SU-DHL-6 (cell line): Measurements from ENCODE around the gene HOXA10.

Experiments used
- EZH2phosphoT487 ChIP-seq: fragments of 200-600 bp; sonication (generic), shearing (Covaris generic); conservative IDR thresholded peaks from 2 replicates; pipeline ENCODE4 v1.6.1; 2018; ENCODE audit warnings: mild to moderate bottlenecking, antibody characterized with exemption, low read length, moderate library complexity, mixed read lengths
- TF ChIP-seq, protein P1 (sequence below): fragments of 200-600 bp; sonication (generic); IDR thresholded peaks from one replicate; pipeline ENCODE4 v1.5.1; 2017; ENCODE audit warnings: antibody characterized with exemption, mild to moderate bottlenecking, low read length, moderate library complexity; ENCODE audit not compliant: insufficient read depth, poor library complexity, severe bottlenecking

DNA sequence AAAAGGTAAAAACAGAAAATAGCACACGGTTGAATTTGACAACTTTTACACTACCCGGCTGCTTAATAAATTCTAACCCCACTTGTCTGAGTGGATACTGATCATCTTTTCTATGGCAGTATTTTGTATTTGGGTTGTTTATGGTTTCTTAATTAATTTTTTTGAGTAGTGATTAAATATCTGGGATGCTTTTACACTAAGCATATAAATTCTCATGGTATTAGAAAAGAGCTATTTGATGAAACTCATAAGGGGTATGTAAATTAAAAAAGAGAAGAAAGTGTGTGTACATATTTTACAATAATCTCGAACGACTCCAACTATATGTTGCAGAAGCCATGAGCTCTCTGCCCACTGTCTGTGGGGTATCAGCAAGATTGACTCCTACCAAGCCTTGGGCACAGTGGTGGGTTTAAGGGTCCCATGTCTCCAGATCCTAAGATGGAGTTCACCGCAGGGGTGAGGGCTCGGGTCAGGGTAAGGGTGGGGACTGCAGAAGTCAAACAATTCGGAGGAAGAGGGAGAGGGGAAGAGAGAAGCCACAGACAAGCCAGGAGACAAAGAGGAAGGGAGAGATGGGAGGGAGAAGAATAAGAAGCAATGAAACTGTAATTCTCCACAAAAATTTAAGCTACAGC is 33.3 kb upstream of the HOXA10 start:
- TF ChIP-seq, protein P1, sequence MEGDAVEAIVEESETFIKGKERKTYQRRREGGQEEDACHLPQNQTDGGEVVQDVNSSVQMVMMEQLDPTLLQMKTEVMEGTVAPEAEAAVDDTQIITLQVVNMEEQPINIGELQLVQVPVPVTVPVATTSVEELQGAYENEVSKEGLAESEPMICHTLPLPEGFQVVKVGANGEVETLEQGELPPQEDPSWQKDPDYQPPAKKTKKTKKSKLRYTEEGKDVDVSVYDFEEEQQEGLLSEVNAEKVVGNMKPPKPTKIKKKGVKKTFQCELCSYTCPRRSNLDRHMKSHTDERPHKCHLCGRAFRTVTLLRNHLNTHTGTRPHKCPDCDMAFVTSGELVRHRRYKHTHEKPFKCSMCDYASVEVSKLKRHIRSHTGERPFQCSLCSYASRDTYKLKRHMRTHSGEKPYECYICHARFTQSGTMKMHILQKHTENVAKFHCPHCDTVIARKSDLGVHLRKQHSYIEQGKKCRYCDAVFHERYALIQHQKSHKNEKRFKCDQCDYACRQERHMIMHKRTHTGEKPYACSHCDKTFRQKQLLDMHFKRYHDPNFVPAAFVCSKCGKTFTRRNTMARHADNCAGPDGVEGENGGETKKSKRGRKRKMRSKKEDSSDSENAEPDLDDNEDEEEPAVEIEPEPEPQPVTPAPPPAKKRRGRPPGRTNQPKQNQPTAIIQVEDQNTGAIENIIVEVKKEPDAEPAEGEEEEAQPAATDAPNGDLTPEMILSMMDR = no peak
- TF ChIP-seq EZH2phosphoT487 = no peak
